Keratinocyte (primary cell): ENCODE measurements around the gene MCF2.

Experiments used
- CTCF ChIP-seq, 3 experiments: IDR thresholded peaks in 1 of 3; conservative IDR thresholded peaks in 1 of 3; optimal IDR thresholded peaks in 1 of 3; 2 replicates in 2 of 3; 3 replicates in 1 of 3; pipeline versions ENCODE3 to v1.5.1; 2011; ENCODE audit warnings: low read length in 3 of 3, mild to moderate bottlenecking in 3 of 3, moderate library complexity in 2 of 3, control low read depth in 1 of 3, inconsistent platforms in 1 of 3; ENCODE audit not compliant: insufficient read depth in 2 of 3; ENCODE audit errors: extremely low read depth in 1 of 3
- EZH2 ChIP-seq: IDR thresholded peaks from one replicate; pipeline ENCODE4 v1.6.1; 2012; ENCODE audit warnings: inconsistent platforms, mild to moderate bottlenecking, low read length, moderate library complexity

- no peak for TF ChIP-seq CTCF (optimal IDR thresholded peaks at IDR 0.05 in 1 of 3, IDR thresholded peaks at IDR 0.05 in 1 of 3, conservative IDR thresholded peaks at IDR 0.05 in 1 of 3; ENCODE audit: extremely low read depth in 1 of 3, insufficient read depth in 2 of 3, low read length in 3 of 3)
- no peak for TF ChIP-seq EZH2
Measured at GRCh38 chrX:139581068-139581467, 126.9 kb downstream of the MCF2 start.
